Mesothelial cell of epicardium (in vitro differentiated cells): ENCODE data around the gene PPIL6. TPM values are rescaled to one million over a fixed set of nuclear protein-coding genes. Genes with fewer than 3 reads are reported as not detected.

Experiments
- DNase-seq, 2 experiments: peaks; one replicate each; pipeline ENCODE4 v3.0.0; 2021; ENCODE audit warnings: low spot score in 2 of 2; ENCODE audit not compliant: unreplicated experiment in 2 of 2
- H3K27ac Mint-ChIP-seq: 2 replicates; pipeline ENCODE4 v1.8.0; 2021; ENCODE audit warnings: mixed read lengths
- H3K27me3 Mint-ChIP-seq: 2 replicates; pipeline ENCODE4 v1.8.0; 2021; ENCODE audit warnings: low read depth, mixed read lengths
- H3K36me3 Mint-ChIP-seq: 2 replicates; pipeline ENCODE4 v1.8.0; 2021; ENCODE audit warnings: mixed read lengths
- H3K4me1 Mint-ChIP-seq: 2 replicates; pipeline ENCODE4 v1.8.0; 2021; ENCODE audit warnings: mixed read lengths
- H3K4me3 Mint-ChIP-seq: 2 replicates; pipeline ENCODE4 v1.8.0; 2021; ENCODE audit warnings: mild to moderate bottlenecking, moderate library complexity, mixed read lengths
- H3K9me3 Mint-ChIP-seq: 2 replicates; pipeline ENCODE4 v1.8.0; 2021; ENCODE audit warnings: mixed read lengths
- total RNA-seq: library from RNA; stranded (reverse); gene quantifications from 3 replicates; pipeline ENCODE4 v1.2.1, GENCODE V29; 2021
- TF ChIP-seq, protein P1 (sequence below): fragments of 200-600 bp; sonication (generic); IDR thresholded peaks from one replicate; pipeline ENCODE4 v1.5.0; 2021; ENCODE audit warnings: antibody characterized with exemption; ENCODE audit not compliant: unreplicated experiment

Gene PPIL6
- total RNA-seq, 1 donor from 2014 or later, result 4.8 TPM

DNA sequence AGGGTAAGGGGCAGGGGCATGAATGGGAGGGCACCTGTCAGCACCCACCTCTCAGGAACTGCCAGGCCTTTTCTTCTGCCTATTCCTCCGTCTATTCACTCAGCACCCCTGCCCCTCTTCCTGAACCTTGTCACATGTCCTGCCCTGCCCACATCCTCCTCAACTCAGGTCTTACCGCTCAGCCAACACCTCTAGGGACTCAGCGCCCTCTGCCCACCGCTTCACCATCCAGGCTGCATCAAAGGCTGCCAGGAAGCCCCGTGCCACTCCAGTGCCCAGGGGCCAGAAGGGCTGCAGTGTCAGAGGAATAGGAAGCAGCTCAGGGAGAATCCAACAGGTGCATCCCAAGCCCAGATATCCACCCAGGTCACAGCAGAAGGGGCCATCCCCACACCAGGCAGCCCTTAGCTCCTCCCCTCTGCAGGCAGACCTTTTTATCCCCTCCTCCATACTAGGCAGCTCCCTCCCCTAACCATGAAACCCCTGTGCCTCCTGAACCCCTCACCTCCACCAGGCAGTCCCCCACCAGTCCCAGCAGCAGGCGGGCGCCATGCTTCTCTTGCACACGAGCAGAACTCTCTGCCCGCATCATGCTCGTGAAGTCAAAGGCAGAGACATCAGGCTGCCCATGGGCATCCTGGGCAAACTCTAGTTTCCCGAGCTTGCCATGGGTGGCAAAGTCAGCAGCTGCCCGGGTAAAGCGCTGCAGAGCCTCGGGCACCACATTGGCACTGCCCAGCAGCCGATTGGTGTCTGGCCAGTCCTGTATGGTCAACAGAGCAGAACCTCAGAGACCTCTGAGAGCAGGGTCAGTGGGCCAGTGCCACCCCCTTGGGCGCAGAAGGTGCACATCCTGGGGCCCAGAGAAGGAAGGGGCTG is 9.6 kb upstream of the PPIL6 start:
- Mint-ChIP-seq H3K4me3 (no peak overlapping the region), H3K27me3 (peaks cover 2% of the 10 kb centered on the region), H3K4me1 (peaks cover 1% of the 10 kb centered on the region), H3K36me3 (peaks cover 5% of the 10 kb centered on the region), H3K27ac (no peak overlapping the region), H3K9me3 (no peaks in the 10 kb centered on the region)
- DNase-seq, result no peak
- TF ChIP-seq, protein P1, sequence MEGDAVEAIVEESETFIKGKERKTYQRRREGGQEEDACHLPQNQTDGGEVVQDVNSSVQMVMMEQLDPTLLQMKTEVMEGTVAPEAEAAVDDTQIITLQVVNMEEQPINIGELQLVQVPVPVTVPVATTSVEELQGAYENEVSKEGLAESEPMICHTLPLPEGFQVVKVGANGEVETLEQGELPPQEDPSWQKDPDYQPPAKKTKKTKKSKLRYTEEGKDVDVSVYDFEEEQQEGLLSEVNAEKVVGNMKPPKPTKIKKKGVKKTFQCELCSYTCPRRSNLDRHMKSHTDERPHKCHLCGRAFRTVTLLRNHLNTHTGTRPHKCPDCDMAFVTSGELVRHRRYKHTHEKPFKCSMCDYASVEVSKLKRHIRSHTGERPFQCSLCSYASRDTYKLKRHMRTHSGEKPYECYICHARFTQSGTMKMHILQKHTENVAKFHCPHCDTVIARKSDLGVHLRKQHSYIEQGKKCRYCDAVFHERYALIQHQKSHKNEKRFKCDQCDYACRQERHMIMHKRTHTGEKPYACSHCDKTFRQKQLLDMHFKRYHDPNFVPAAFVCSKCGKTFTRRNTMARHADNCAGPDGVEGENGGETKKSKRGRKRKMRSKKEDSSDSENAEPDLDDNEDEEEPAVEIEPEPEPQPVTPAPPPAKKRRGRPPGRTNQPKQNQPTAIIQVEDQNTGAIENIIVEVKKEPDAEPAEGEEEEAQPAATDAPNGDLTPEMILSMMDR, result no peak

DNA sequence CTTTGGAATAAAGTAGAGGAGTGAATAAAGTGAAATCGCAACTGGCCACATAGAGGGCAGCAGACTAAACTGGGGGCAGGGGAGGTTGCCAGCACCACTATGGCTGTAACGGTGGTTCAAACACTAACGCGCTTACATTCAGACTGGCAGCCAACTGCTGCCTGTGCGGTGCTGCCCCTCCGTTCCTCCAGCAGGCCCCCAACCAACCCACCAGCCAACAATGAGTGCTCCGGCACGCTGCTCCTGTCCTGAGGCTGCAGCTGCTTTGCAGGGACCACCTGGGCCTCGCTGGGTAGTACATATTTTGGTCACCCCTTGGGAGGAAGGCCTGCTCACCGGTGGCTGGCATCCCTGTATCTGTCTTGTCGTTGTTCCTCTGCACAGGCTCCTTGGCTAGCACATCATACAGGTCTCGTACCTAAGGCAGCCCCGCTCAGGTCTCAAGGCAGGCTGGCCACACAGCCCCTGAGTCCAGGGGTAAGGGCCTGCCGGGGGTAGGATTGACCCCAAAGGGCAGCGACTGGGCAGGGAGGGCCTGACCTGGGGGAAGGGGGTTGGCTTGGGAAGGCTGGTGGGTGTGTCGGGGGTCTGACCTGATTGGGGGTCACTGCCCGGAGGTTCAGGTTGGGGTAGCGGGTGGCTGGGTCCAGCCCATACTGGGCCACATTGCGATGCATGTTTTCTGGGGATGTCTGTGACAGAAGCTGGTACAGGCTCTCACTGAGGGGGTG is 8.8 kb upstream of the PPIL6 start:
- Mint-ChIP-seq H3K9me3 (no peaks in the 10 kb centered on the region), H3K36me3 (peaks cover 5% of the 10 kb centered on the region), H3K27ac (no peak overlapping the region), H3K4me3 (no peak overlapping the region), H3K4me1 (no peaks in the 10 kb centered on the region), H3K27me3 (peaks cover 1% of the 10 kb centered on the region)
- TF ChIP-seq, protein P1, result no peak
- DNase-seq, result no peak

DNA sequence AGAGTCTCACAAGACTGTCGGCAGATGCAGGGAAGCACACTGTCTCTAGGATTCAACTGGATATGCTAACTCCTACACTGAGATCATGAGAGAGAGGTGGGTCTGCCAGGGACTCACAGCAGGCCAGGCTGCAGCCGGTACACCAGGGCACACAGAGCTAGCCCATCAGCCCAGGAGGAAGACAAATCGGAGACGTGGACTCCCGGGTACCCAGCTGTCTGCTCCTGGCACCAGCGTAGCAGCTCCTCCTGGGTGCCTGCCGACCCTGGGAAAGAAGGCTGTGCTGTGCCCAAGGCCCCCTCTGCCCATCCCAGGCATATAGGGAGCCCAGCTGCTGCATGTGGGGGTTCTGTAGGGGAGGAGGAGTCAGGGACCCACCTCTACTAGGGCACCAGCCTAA is 8.2 kb upstream of the PPIL6 start:
- Mint-ChIP-seq H3K27ac (no peak overlapping the region), H3K4me3 (no peak overlapping the region), H3K9me3 (no peaks in the 10 kb centered on the region), H3K27me3 (no peaks in the 10 kb centered on the region), H3K36me3 (peaks cover 5% of the 10 kb centered on the region), H3K4me1 (no peaks in the 10 kb centered on the region)
- DNase-seq, result no peak
- TF ChIP-seq, protein P1, result no peak

DNA sequence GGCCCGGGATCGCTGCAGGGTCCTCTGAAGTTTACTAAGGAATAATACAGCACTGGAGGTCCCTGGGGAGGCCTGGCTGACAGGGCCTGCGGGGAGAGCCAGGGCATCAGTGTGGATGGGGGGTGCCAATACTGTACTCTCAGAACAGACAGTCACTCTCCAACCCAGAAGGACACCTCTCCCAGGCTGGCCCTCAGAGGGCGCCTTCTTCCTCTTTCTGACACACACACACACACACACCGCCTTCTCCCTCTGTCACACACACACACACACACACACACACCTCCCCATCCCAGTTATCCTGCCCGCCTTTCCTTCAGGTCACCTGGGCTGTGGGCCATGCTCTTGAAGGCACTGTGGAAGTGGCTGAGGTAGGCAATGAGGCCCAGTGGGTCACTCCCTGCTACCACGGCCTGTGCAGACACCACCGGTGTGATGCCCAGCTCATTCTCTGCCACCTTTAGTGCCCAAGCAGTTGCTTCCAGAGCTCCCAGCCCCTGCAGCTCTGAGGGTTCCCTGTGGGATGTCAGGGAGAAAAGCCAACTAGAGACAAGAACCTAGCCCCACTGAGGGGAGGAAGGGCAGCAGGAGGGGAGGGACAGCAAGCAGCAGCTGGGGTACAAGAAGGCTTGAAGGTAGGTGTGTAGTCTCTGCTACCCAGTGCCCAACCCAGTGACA is 7.6 kb upstream of the PPIL6 start:
- Mint-ChIP-seq H3K4me3 (no peak overlapping the region), H3K9me3 (no peaks in the 10 kb centered on the region), H3K27me3 (no peaks in the 10 kb centered on the region), H3K4me1 (no peaks in the 10 kb centered on the region), H3K27ac (no peak overlapping the region), H3K36me3 (peaks cover 5% of the 10 kb centered on the region)
- DNase-seq, result no peak
- TF ChIP-seq, protein P1, result no peak

DNA sequence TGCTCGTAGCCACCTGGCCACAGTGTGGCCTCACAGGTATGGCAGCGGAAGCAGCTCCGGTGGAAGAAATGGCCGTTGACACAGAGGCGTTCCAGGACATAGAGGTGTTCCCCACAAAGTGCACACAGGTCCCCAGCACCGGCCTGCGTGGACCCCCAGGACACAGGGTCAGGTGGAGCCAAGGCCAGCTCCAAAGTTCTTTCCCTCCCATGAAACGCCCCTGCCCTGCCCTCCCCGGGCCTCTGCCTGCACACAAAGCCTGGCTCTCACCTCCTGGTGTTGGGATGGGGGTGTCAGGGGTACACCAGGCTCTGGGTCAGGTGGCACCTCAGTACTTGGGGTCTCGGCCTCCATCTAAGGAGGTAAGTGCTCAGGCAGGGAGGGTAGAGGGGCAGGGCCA is 6.7 kb upstream of the PPIL6 start:
- no peak overlapping the region for H3K4me3 Mint-ChIP-seq
- peaks cover 4% of the 10 kb centered on the region for H3K4me1 Mint-ChIP-seq
- H3K36me3 Mint-ChIP-seq, result peaks cover 5% of the 10 kb centered on the region

More for the DNA sequence above, 6.7 kb upstream of the PPIL6 start:
- TF ChIP-seq, protein P1, result no peak
- Mint-ChIP-seq H3K27ac (no peak overlapping the region), H3K9me3 (no peaks in the 10 kb centered on the region), H3K27me3 (no peaks in the 10 kb centered on the region)
- DNase-seq, result no peak
